Measurements from ENCODE around the gene RELA.

RELA gene

DNA sequence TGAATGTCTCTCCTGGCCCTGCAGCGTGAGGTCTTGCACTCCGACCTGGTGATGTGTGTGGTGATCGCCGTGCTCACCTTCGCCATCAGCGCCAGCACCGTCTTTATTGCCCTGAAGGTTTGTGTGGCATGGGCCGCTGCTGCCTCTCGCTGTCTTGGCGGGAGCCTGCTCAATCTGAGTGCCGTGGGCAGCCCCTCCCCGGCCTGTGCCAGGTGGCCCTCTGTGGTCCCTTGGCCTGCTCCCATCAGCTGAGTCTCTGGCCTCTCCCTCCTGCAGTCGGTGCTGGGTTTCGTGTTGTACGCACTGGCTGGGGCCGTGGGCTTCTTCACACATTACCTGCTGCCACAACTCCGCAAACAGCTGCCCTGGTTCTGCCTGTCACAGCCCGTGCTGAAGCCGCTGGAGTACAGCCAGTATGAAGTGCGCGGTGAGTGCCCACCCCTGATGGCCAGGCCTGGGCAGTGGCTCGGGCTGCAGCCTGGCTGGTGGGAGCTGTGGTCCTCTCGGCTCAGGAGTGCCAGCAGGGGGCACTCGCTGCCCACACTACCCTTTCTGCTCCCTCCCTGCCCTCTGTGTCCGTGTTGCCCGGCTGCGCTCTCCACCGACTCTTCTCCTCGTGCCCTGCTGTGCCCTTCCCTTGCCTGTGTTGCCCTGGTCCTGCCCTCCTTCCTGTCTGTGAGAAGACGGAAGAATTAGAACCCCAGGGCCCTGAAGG, 36.9 kb downstream of the RELA start:
- ChIA-PET CTCF (interaction anchor here (0.6 to 1.8 kb wide), 11 partner anchors 12 to 259 kb away, joined by 3 to 6 read pairs (median 4); partner anchors contain the start of gene SIPA1), POLR2A (interaction anchor here (0.6 to 1.3 kb wide), 4 partner anchors 11 to 53 kb away, joined by 3 to 6 read pairs (median 4); partner anchors contain the start of genes FAM89B, PCNX3 and SIPA1)
- Histone ChIP-seq H3K27ac (ENCODE audit: extremely low read depth, low read depth, low read length) (no peak overlapping the region), H3K9me3 (ENCODE audit: control insufficient read depth, insufficient read depth, low read depth, low read length) (no peaks in the 10 kb centered on the region), H3K36me3 (ENCODE audit: control insufficient read depth in 2 of 2, insufficient read depth in 1 of 2, low read length in 2 of 2) (peaks cover 0 to 93% of the 10 kb centered on the region in 2 experiments; a peak in 1 of 3 replicates), H3K4me3 (ENCODE audit: low read depth, low read length) (no peak overlapping the region), H3K4me1 (ENCODE audit: control insufficient read depth, insufficient read depth, low read length) (no peaks in the 10 kb centered on the region)
- TF ChIP-seq, protein P1, sequence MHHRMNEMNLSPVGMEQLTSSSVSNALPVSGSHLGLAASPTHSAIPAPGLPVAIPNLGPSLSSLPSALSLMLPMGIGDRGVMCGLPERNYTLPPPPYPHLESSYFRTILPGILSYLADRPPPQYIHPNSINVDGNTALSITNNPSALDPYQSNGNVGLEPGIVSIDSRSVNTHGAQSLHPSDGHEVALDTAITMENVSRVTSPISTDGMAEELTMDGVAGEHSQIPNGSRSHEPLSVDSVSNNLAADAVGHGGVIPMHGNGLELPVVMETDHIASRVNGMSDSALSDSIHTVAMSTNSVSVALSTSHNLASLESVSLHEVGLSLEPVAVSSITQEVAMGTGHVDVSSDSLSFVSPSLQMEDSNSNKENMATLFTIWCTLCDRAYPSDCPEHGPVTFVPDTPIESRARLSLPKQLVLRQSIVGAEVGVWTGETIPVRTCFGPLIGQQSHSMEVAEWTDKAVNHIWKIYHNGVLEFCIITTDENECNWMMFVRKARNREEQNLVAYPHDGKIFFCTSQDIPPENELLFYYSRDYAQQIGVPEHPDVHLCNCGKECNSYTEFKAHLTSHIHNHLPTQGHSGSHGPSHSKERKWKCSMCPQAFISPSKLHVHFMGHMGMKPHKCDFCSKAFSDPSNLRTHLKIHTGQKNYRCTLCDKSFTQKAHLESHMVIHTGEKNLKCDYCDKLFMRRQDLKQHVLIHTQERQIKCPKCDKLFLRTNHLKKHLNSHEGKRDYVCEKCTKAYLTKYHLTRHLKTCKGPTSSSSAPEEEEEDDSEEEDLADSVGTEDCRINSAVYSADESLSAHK (tag by site-specific recombination; IDR thresholded peaks at IDR 0.05), result no peak
- no peak for TF ChIP-seq ZNF510 (tag by site-specific recombination; IDR thresholded peaks at IDR 0.05; ENCODE audit: insufficient replicate concordance)
- no peak for TF ChIP-seq ZNF404 (tag by site-specific recombination; IDR thresholded peaks at IDR 0.05)
- TF ChIP-seq ZIC2 (tag by site-specific recombination; IDR thresholded peaks at IDR 0.05), result no peak
- peak; percentile 64; the same call in 1 of the 2 replicates for TF ChIP-seq ZBTB17 (tag by site-specific recombination; IDR thresholded peaks at IDR 0.05)
- peak; percentile 30; the same call in 1 of the 2 replicates for TF ChIP-seq ZNF654 (tag by site-specific recombination; IDR thresholded peaks at IDR 0.05; ENCODE audit: low read depth)
- no peak for TF ChIP-seq REPIN1 (tag by site-specific recombination; IDR thresholded peaks at IDR 0.05; ENCODE audit: low read depth)
- TF ChIP-seq ZNF529 (tag by site-specific recombination; IDR thresholded peaks at IDR 0.05; ENCODE audit: insufficient replicate concordance), result no peak
- no peak for TF ChIP-seq ZNF223 (tag by site-specific recombination; IDR thresholded peaks at IDR 0.05)
- TF ChIP-seq, protein P2, sequence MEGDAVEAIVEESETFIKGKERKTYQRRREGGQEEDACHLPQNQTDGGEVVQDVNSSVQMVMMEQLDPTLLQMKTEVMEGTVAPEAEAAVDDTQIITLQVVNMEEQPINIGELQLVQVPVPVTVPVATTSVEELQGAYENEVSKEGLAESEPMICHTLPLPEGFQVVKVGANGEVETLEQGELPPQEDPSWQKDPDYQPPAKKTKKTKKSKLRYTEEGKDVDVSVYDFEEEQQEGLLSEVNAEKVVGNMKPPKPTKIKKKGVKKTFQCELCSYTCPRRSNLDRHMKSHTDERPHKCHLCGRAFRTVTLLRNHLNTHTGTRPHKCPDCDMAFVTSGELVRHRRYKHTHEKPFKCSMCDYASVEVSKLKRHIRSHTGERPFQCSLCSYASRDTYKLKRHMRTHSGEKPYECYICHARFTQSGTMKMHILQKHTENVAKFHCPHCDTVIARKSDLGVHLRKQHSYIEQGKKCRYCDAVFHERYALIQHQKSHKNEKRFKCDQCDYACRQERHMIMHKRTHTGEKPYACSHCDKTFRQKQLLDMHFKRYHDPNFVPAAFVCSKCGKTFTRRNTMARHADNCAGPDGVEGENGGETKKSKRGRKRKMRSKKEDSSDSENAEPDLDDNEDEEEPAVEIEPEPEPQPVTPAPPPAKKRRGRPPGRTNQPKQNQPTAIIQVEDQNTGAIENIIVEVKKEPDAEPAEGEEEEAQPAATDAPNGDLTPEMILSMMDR (tag by site-specific recombination; IDR thresholded peaks at IDR 0.05), result peak; percentile 83
- no peak for TF ChIP-seq HOXD13 (CRISPR knock-in tag; IDR thresholded peaks at IDR 0.05; ENCODE audit: borderline replicate concordance)

DNA sequence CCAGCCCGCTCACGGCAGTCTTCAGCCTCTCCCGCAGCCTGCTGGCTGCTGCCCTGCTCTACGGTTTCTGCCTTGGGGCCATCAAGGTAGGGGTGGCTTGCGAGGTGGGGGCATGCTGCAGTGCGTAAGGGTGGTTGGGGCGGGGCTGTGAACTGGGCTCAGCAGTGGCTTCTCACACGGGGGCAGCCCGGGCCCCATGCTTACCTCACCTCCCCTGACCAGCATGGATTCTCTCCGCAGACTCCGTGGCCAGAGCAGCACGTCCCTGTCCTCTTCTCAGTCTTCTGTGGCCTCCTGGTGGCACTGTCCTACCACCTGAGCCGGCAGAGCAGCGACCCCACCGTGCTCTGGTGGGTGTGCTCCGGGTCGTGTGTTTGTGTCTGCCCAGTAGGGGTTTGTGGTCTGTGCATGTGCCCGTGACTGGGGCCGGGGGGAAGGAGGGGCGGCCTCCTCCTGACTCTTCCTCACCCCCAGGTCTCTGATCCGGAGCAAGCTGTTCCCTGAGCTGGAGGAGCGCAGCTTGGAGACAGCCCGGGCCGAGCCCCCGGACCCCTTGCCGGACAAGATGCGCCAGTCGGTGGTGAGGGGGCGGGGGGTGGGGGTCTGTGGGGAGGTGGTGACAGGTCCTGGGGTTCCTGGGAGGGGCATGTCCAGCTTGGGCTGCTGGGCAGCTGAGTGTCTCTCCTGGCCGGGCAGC, 37.6 kb downstream of the RELA start:
- CTCF ChIA-PET, result interaction anchor here (0.6 to 1.4 kb wide), 6 partner anchors 26 to 192 kb away, joined by 3 to 6 read pairs (median 4); no protein-coding TSS in a partner anchor
- no peak for TF ChIP-seq ZNF654 (tag by site-specific recombination; IDR thresholded peaks at IDR 0.05; ENCODE audit: low read depth)
- peak; percentile 42; the same call in 1 of the 2 replicates for TF ChIP-seq GLIS1 (tag by site-specific recombination; IDR thresholded peaks at IDR 0.05)
- no peak overlapping the region for H3K4me3 ChIP-seq (ENCODE audit: low read depth, low read length)
- POLR2A ChIA-PET, result interaction anchor here (0.5 to 1.2 kb wide), 2 partner anchors 10 to 76 kb away, joined by 4 to 6 read pairs; partner anchors contain the start of gene PCNX3
- no peaks in the 10 kb centered on the region for H3K4me1 ChIP-seq (ENCODE audit: control insufficient read depth, insufficient read depth, low read length)
- no peak overlapping the region for H3K27ac ChIP-seq (ENCODE audit: extremely low read depth, low read depth, low read length)
- no peaks in the 10 kb centered on the region for H3K9me3 ChIP-seq (ENCODE audit: control insufficient read depth, insufficient read depth, low read depth, low read length)
- H3K36me3 ChIP-seq (ENCODE audit: control insufficient read depth in 2 of 2, insufficient read depth in 1 of 2, low read length in 2 of 2), result peaks cover 0 to 93% of the 10 kb centered on the region in 2 experiments; a peak in 1 of 3 replicates

DNA sequence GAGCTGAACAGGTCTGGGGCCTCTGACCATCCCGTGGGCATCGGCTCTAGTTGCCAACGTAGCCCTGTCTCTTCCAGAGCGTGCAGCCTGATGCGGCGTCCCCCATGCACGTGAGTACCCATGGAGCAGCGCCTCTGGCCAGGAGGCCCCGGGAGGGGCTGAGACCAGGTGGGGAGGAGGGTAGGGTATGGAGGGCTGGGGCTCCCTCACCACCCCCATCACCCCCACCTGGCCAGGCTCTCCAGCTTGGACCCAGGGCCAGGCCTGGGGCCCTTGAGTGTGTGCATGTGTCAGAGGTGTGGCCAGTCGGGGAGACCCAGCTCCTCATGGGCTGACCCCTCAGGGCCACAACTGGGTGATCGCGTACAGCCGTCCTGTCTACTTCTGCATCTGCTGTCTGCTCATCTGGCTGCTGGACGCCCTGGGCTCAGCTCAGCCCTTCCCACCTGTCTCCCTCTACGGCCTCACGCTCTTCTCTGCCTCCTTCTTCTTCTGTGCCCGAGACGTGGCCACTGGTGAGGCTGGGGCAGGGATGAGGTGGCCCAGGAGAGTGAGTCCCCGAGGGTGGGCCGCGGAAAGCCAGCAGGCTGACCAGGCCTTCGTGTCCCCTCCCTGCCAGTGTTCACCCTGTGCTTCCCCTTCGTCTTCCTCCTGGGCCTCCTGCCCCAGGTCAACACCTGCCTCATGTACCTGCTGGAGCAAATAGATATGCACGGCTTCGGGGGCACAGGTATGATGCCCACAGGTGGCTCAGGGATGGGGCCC, 38.7 kb downstream of the RELA start:
- ChIA-PET CTCF (interaction anchor here (0.6 to 1.4 kb wide), 5 partner anchors 12 to 260 kb away, joined by 3 to 4 read pairs (median 3); partner anchors contain the start of genes FAM89B and NEAT1), POLR2A (interaction anchor here (1.2 to 1.8 kb wide), 3 partner anchors 9 to 14 kb away, joined by 4 to 7 read pairs (median 5); partner anchors contain the start of genes PCNX3 and SIPA1)
- Histone ChIP-seq H3K36me3 (ENCODE audit: control insufficient read depth in 2 of 2, insufficient read depth in 1 of 2, low read length in 2 of 2) (peaks cover 0 to 93% of the 10 kb centered on the region in 2 experiments; a peak in 1 of 3 replicates), H3K9me3 (ENCODE audit: control insufficient read depth, insufficient read depth, low read depth, low read length) (no peaks in the 10 kb centered on the region), H3K4me1 (ENCODE audit: control insufficient read depth, insufficient read depth, low read length) (no peaks in the 10 kb centered on the region), H3K27ac (ENCODE audit: extremely low read depth, low read depth, low read length) (no peak overlapping the region), H3K4me3 (ENCODE audit: low read depth, low read length) (no peak overlapping the region)
- TF ChIP-seq ZNF221 (tag by site-specific recombination; IDR thresholded peaks at IDR 0.05; ENCODE audit: borderline replicate concordance), result no peak
- no peak for TF ChIP-seq MEIS1 (CRISPR knock-in tag; IDR thresholded peaks at IDR 0.05; ENCODE audit: borderline replicate concordance)
- TF ChIP-seq ZNF529 (tag by site-specific recombination; IDR thresholded peaks at IDR 0.05; ENCODE audit: insufficient replicate concordance), result no peak
- TF ChIP-seq, protein P3, sequence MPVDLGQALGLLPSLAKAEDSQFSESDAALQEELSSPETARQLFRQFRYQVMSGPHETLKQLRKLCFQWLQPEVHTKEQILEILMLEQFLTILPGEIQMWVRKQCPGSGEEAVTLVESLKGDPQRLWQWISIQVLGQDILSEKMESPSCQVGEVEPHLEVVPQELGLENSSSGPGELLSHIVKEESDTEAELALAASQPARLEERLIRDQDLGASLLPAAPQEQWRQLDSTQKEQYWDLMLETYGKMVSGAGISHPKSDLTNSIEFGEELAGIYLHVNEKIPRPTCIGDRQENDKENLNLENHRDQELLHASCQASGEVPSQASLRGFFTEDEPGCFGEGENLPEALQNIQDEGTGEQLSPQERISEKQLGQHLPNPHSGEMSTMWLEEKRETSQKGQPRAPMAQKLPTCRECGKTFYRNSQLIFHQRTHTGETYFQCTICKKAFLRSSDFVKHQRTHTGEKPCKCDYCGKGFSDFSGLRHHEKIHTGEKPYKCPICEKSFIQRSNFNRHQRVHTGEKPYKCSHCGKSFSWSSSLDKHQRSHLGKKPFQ (tag by site-specific recombination; IDR thresholded peaks at IDR 0.05), result no peak
- TF ChIP-seq SCRT2 (tag by site-specific recombination; IDR thresholded peaks at IDR 0.05), result no peak
- TF ChIP-seq ZIC2 (tag by site-specific recombination; IDR thresholded peaks at IDR 0.05), result no peak
- TF ChIP-seq OSR2 (tag by site-specific recombination; IDR thresholded peaks at IDR 0.05), result no peak
- TF ChIP-seq ZNF19 (tag by site-specific recombination; IDR thresholded peaks at IDR 0.05; ENCODE audit: low read depth), result no peak
- TF ChIP-seq, protein P4, sequence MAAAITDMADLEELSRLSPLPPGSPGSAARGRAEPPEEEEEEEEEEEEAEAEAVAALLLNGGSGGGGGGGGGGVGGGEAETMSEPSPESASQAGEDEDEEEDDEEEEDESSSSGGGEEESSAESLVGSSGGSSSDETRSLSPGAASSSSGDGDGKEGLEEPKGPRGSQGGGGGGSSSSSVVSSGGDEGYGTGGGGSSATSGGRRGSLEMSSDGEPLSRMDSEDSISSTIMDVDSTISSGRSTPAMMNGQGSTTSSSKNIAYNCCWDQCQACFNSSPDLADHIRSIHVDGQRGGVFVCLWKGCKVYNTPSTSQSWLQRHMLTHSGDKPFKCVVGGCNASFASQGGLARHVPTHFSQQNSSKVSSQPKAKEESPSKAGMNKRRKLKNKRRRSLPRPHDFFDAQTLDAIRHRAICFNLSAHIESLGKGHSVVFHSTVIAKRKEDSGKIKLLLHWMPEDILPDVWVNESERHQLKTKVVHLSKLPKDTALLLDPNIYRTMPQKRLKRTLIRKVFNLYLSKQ (tag by site-specific recombination; IDR thresholded peaks at IDR 0.05; ENCODE audit: borderline replicate concordance), result no peak

Measured in HEK293 (cell line).